DND-41 (cell line): ENCODE data around the gene SPINT2.

ENCODE experiments used
- CTCF ChIP-seq: IDR thresholded peaks from 2 replicates; pipeline ENCODE4 v1.5.1; 2012; ENCODE audit warnings: borderline replicate concordance, low read length, moderate library complexity, mild to moderate bottlenecking; ENCODE audit not compliant: poor library complexity, severe bottlenecking; ENCODE audit errors: extremely low read depth
- EZH2 ChIP-seq: IDR thresholded peaks from 3 replicates; pipeline ENCODE4 v1.6.1; 2012; ENCODE audit warnings: borderline replicate concordance, low read depth, mild to moderate bottlenecking, moderate library complexity, low read length, inconsistent platforms; ENCODE audit not compliant: severe bottlenecking

GRCh38 chr19:38317104-38317612 is 52.8 kb downstream of the SPINT2 start:
- no peak for TF ChIP-seq CTCF
- no peak for TF ChIP-seq EZH2
